Measurements from ENCODE around the gene MMGT1.
A peak's percentile ranks its signal among the peaks of the same experiment; 100 is the strongest.

MMGT1 gene

GRCh38 chrX:135973548-135974278, at the start of gene MMGT1:
MMGT1 (minus strand) TSS chrX:135973988; CDS start chrX:135973675, 313 bp downstream.
- DNase-seq (ENCODE audit: low read depth), result peak; percentile 43

DNA sequence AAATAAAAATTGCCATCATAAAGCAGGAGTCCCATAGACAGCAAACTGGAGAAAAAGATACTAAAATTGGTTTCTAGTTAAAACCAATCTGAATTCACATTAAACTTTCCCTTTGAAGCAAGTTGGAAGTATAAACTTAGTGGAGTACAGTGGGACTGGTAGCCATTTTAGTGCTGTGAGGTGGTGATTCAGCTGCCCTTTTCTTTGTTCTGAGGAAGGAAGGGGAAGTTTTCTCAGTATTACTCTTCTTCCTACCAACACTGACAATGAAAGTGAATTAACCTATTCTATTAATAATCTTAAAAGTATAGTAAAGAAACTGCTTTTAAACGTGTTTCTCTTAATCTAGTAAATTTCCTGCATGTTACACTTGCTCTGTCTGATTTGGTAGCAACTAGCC, 48.1 kb upstream of the MMGT1 start:
- DNase-seq (ENCODE audit: low read depth), result no peak

GRCh38 chrX:136021160-136021559, 47.4 kb upstream of the MMGT1 start:
- DNase-seq (ENCODE audit: low read depth), result no peak

DNA sequence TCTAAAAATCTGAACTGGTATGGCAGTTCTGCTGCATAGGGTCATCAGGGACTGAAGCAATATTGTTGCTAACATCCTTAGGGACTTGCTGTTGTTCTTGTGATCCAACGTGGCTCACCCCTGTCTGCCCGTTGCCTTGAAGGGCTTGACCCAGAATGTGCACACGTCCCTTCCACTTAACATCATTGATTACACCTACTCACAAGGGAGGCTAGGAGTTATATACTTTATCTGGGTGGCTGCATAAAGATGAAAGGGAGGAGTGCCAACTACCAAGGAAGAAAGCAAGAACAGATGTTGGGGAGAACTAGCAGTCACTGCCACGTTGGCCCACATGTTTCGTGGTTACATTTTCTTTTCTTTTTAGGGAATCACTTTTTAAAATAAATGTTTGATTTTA, 45.4 kb upstream of the MMGT1 start:
- DNase-seq (ENCODE audit: low read depth), result no peak

GRCh38 chrX:136016881-136017280, 43.1 kb upstream of the MMGT1 start:
- DNase-seq (ENCODE audit: low read depth), result no peak

GRCh38 chrX:136015016-136015415, 41.2 kb upstream of the MMGT1 start:
- DNase-seq (ENCODE audit: low read depth), result no peak

- DNase-seq (ENCODE audit: low read depth), result no peak
Observed at GRCh38 chrX:135988245-135988644, 14.5 kb upstream of the MMGT1 start.

GRCh38 chrX:135985973-135986310, 12.2 kb upstream of the MMGT1 start:
- DNase-seq (ENCODE audit: low read depth), result no peak

GRCh38 chrX:135985157-135985972, 11.6 kb upstream of the MMGT1 start, which contains the start of gene SLC9A6:
SLC9A6 (plus strand) TSS chrX:135985435; CDS start chrX:135985659, 224 bp downstream.
- peak; percentile 21 for DNase-seq (ENCODE audit: low read depth)

DNA sequence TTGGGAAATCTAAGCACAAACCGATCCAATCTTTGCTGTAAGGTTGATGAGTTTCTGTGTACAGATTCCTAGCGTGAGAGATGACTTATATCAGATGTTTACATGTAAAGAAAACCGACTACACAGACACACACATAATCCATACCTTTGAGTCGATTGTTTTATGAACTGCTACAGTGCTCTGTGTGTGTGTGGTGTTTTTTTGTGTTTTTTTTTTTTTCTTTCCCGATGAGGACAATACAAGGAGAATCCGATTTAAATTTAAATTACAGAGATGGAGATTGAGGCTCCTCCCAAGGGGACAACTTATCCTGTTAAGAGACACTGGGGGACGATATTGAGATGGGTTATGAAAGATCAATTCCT, 11.0 kb upstream of the MMGT1 start:
- DNase-seq (ENCODE audit: low read depth), result no peak

GRCh38 chrX:135984256-135984655, 10.5 kb upstream of the MMGT1 start:
- no peak for DNase-seq (ENCODE audit: low read depth)

DNA sequence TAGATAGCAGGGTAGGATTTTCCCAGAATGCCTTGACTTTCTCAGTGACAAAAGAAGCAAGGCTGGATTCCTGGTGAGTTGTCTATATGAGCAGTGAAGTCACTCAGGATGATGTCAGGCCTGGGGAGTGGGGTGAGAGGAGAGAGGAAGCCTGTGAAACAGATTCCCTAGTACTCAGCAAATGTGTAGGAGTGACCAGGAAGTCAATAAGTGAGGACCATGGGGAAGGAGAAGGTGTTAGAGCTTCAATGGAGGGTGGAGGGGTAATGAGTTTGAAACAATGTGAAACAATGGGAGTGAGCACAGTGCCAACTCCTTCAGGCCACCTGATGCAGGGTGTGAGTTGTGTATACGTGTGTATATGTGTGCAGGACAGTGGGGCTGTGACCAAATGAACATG, 9.1 kb upstream of the MMGT1 start:
- DNase-seq (ENCODE audit: low read depth), result no peak

- no peak for DNase-seq (ENCODE audit: low read depth)
Observed at GRCh38 chrX:135981668-135982067, 7.9 kb upstream of the MMGT1 start.

DNA sequence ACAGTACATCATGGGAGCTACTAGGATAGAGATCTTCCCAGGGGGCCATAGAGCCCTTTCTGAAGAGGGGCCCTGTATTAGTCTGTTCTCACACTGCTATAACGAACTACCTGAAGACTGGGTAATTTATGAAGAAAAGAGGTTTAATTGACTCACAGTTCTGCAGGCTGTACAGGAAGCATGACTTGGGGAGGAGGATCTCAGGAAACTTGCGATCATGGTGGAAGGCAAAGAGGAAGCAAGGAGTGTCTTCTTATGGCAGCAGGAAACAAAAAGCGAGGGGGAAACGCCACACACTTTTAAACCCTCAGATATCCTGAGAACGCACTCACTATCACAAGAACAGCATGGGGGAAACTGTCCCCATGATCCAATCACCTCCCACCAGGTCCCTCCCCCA, 7.2 kb upstream of the MMGT1 start:
- no peak for DNase-seq (ENCODE audit: low read depth)

DNA sequence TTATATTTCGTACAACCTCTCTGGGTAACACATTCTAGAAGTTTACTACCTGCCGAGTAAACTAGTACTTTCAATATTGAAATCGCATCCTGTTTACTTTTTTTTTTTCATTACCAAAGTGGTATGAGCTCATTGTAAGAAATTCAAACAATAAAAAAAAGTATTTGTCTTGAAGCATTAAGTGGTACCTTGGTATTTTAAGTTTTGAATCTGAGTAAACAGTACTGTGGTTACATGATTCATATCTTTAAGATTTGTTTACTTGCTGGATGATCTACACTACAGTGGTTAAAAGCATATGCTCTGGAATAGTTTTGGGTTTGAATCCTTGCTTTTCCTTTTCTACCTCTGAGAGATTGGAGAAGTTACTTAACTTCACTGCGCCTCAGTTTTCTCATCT, 3.8 kb upstream of the MMGT1 start:
- DNase-seq (ENCODE audit: low read depth), result no peak

DNA sequence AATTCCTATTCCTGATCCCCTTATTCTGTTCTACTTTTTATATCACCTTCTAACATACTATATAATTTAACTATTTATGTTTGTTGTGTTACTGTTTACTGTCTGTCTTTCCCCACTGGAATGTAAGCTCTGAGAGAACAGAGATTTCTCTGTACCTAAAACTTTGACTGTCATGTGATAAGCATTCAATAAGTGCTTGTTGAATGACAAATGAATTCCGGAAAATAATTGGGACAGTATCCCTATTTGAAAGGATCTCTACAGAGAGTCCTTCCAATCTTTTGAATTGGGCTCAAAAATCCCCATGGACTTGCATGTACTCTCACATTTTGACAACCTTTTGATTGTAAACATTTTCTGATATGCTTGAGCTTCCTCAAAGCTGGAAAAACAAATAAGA, 1.6 kb upstream of the MMGT1 start:
- no peak for DNase-seq (ENCODE audit: low read depth)

- DNase-seq (ENCODE audit: low read depth), result peak; percentile 35
Observed at GRCh38 chrX:135974279-135974856, 580 bp upstream of the MMGT1 start.

DNA sequence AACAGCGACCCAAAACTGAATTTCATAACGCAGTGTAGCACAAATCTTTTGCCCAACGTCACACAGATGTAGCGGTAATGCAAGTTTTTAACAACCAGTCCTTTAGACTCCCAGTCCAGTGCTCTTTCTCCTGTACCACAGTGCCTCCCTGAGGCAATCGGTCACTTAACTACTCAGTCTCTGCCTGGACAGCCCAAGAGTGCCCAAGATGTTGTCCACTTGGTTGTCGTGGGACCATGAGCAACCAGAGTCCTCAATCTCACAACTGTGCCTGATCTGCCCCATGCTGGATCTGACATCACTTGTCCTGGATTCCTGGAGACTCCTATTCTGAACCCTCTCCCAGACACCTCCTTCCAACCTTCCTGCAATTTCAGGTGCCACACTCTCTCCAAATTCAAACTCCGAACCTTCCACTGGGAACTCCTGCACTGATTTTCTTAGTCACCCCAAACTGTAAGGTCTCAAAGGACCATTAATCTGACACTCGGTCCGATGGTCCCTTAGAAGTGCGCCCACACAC, 702 bp downstream of the MMGT1 start:
- no peak for DNase-seq (ENCODE audit: low read depth)

DNA sequence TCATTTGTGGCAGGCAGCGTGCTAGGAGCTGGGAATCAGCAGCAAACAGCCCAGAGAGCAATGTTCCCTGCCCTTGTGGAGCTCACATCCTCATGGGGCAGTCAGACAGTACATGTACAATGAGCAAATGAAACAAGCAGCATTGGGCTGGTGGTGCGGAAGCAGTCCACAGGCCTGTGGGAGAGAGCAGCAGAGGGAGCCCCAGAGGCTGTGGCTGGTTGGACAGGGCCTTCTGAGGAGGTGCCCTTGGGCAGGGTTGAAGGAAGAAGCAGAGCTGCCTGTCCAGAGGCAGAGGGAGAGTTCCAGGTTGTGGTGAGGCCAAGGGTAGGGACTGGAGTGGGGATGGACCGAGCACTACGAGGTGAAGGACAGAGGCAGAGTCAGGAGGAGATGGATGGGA, 22.5 kb downstream of the MMGT1 start:
- DNase-seq (ENCODE audit: low read depth), result no peak

- no peak for DNase-seq (ENCODE audit: low read depth)
Observed at GRCh38 chrX:135944486-135944885, 29.3 kb downstream of the MMGT1 start.

GRCh38 chrX:135931644-135932487, 41.9 kb downstream of the MMGT1 start:
- no peak for DNase-seq (ENCODE audit: low read depth)

GRCh38 chrX:135927897-135928296, 45.9 kb downstream of the MMGT1 start:
- DNase-seq (ENCODE audit: low read depth), result no peak
